Measurements from ENCODE around the gene LRFN2.

DNA sequence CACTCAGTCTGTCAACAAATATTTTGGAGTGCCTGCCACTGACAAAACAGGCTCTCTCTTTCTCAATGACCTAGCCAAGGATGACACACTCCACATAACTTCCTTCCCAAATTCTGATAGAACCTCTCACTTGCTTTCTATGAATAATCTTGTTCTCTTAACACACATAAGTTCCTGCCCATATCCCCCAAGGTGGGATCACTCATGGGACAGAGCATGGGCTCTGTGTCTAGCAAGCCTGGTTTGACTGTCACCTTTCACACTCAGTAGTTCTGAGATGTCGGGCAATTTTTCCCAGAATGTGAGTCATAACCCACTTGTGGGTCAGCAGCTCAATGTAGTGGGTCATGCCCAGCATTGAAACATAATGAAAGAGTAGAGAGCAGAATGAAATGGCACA lies 78.1 kb downstream of the LRFN2 start:
- TF ChIP-seq NANOG (IDR thresholded peaks at IDR 0.05; ENCODE audit: insufficient read depth, low read depth, low read length, poor library complexity, severe bottlenecking) (no peak), POLR2AphosphoS5 (IDR thresholded peaks at IDR 0.05; ENCODE audit: low read depth, low read length) (no peak)
- TF ChIP-seq, protein P1, sequence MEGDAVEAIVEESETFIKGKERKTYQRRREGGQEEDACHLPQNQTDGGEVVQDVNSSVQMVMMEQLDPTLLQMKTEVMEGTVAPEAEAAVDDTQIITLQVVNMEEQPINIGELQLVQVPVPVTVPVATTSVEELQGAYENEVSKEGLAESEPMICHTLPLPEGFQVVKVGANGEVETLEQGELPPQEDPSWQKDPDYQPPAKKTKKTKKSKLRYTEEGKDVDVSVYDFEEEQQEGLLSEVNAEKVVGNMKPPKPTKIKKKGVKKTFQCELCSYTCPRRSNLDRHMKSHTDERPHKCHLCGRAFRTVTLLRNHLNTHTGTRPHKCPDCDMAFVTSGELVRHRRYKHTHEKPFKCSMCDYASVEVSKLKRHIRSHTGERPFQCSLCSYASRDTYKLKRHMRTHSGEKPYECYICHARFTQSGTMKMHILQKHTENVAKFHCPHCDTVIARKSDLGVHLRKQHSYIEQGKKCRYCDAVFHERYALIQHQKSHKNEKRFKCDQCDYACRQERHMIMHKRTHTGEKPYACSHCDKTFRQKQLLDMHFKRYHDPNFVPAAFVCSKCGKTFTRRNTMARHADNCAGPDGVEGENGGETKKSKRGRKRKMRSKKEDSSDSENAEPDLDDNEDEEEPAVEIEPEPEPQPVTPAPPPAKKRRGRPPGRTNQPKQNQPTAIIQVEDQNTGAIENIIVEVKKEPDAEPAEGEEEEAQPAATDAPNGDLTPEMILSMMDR (IDR thresholded peaks at IDR 0.05; ENCODE audit: control extremely low read depth in 1 of 3, insufficient read depth in 1 of 3, low read depth in 1 of 3, low read length in 3 of 3) = no peak

All from H1 (cell line).